HL-60/S4 treated with retinoic acid at 250 ng/mL for 4 days and 3 days (cell line): Measurements from ENCODE around the gene TSHZ1.

Source experiments
- in situ Hi-C: fragments of 300-500 bp; cut with MboI; formaldehyde crosslinking; loops from 2 replicates; pipeline ENCODE4 v1.7.0; 2022; ENCODE audit warnings: low sequenced_read_pairs

Gene TSHZ1

GRCh38 chr18:75210274-75211001 is at the start of gene TSHZ1:
Gene TSHZ1, plus strand, starts transcription at chr18:75210797. Its CDS starts 1,080 bp downstream, at chr18:75211877.
- in situ Hi-C loops = no loop called here

- in situ Hi-C loops = no loop called here
These were observed 49.2 kb upstream of the TSHZ1 start for GRCh38 chr18:75161256-75162028.

GRCh38 chr18:75162467-75162866 is 48.1 kb upstream of the TSHZ1 start:
- in situ Hi-C loops = no loop called here

- in situ Hi-C loops = no loop called here
These were observed 47.6 kb upstream of the TSHZ1 start for GRCh38 chr18:75162978-75163377.

GRCh38 chr18:75163736-75164135 is 46.9 kb upstream of the TSHZ1 start:
- in situ Hi-C loops = no loop called here

- in situ Hi-C loops = no loop called here
These were observed 46.1 kb upstream of the TSHZ1 start for GRCh38 chr18:75164479-75164878.

GRCh38 chr18:75165926-75166325 is 44.7 kb upstream of the TSHZ1 start:
- in situ Hi-C loops = no loop called here

- in situ Hi-C loops = no loop called here
These were observed 43.5 kb upstream of the TSHZ1 start for GRCh38 chr18:75167137-75167536.

- in situ Hi-C loops = no loop called here
These were observed 42.6 kb upstream of the TSHZ1 start for GRCh38 chr18:75167759-75168618.

- in situ Hi-C loops = no loop called here
These were observed 42.0 kb upstream of the TSHZ1 start for GRCh38 chr18:75168619-75169018.

GRCh38 chr18:75169411-75169810 is 41.2 kb upstream of the TSHZ1 start:
- in situ Hi-C loops = no loop called here

GRCh38 chr18:75170022-75170789 is 40.4 kb upstream of the TSHZ1 start:
- in situ Hi-C loops = no loop called here

- in situ Hi-C loops = no loop called here
These were observed 39.7 kb upstream of the TSHZ1 start for GRCh38 chr18:75170916-75171315.

GRCh38 chr18:75172299-75173124 is 38.1 kb upstream of the TSHZ1 start:
- in situ Hi-C loops = no loop called here

- in situ Hi-C loops = no loop called here
These were observed 37.5 kb upstream of the TSHZ1 start for GRCh38 chr18:75173125-75173432.

- in situ Hi-C loops = no loop called here
These were observed 36.9 kb upstream of the TSHZ1 start for GRCh38 chr18:75173738-75174137.

GRCh38 chr18:75176849-75177248 is 33.7 kb upstream of the TSHZ1 start:
- in situ Hi-C loops = no loop called here

- in situ Hi-C loops = no loop called here
These were observed 32.2 kb upstream of the TSHZ1 start for GRCh38 chr18:75178376-75178775.

- in situ Hi-C loops = no loop called here
These were observed 30.6 kb upstream of the TSHZ1 start for GRCh38 chr18:75179819-75180600.
